Right lobe of liver (tissue), 4 donors: ENCODE measurements around the gene GUSB.

Experiments
- CTCF ChIP-seq, 4 donors: fragments of 200-600 bp in 3 of 4; fragments of 450-650 bp in 1 of 4; IDR thresholded peaks; one replicate each; pipeline versions ENCODE4 v1.5.1 to v1.8.0; 2016 to 2022; ENCODE audit warnings: antibody characterized with exemption in 4 of 4, mild to moderate bottlenecking in 2 of 4
- POLR2A ChIP-seq: fragments of 450-650 bp; IDR thresholded peaks from one replicate; pipeline ENCODE4 v1.6.1; 2017; ENCODE audit warnings: antibody characterized with exemption, mild to moderate bottlenecking
- donor health status: DM: no; HTN: no; CAD: no.
- donor health status: DM: no; HTN: no; CAD: no.
- donor health status: DM: no; HTN: yes; CAD: no.

GRCh38 chr7:65925040-65925439 lies 57.0 kb downstream of the GUSB start:
- TF ChIP-seq CTCF (IDR thresholded peaks at IDR 0.05) (no peak), POLR2A (no peak)
